ENCODE measurements around the gene SERAC1.

- TF ChIP-seq EZH2 (IDR thresholded peaks at IDR 0.05), result no peak
- TF ChIP-seq POLR2AphosphoS5 (IDR thresholded peaks at IDR 0.05; ENCODE audit: borderline replicate concordance, low read depth, low read length), result no peak
- no peak for TF ChIP-seq FOXP2 (optimal IDR thresholded peaks at IDR 0.05; ENCODE audit: control extremely low read depth, extremely low read length, insufficient read depth)
Measured at GRCh38 chr6:158174514-158174913, 6.5 kb upstream of the SERAC1 start.
